Adrenal gland (tissue), 5 donors: ENCODE data around the gene RPTOR.

Source experiments
- CTCF ChIP-seq, 6 experiments: fragments of 450-650 bp in 4 of 6; fragments of 200-600 bp in 2 of 6; sonication (generic) in 1 of 6; IDR thresholded peaks; 1 replicate in 5 of 6; 2 replicates in 1 of 6; pipeline versions ENCODE4 v1.5.1 to v1.8.0; 2016 to 2021; ENCODE audit warnings: antibody characterized with exemption in 6 of 6, mild to moderate bottlenecking in 2 of 6, moderate library complexity in 1 of 6
- POLR2A ChIP-seq, 2 donors: fragments of 450-650 bp; IDR thresholded peaks; one replicate each; pipeline ENCODE4 v1.6.1; 2017; ENCODE audit warnings: antibody characterized with exemption in 2 of 2, mild to moderate bottlenecking in 2 of 2, moderate library complexity in 1 of 2
- donor health status: DM: no; HTN: no; CAD: no.

GRCh38 chr17:80712606-80713005 lies 168.0 kb downstream of the RPTOR start:
- TF ChIP-seq CTCF (IDR thresholded peaks at IDR 0.05) (no peak), POLR2A (IDR thresholded peaks at IDR 0.05) (no peak)
